ENCODE measurements around the gene CILP2. TPM values are rescaled to one million over a fixed set of nuclear protein-coding genes. Genes with fewer than 3 reads are reported as not detected.

Gene CILP2
- total RNA-seq, 1 donor from 2014 or later, result 0.98 TPM

- DNase-seq (ENCODE audit: extremely low spot score in 2 of 2), result no peak
- Histone ChIP-seq H3K4me1 (peaks cover 2% of the 10 kb centered on the region), H3K36me3 (peaks cover 0 to 23% of the 10 kb centered on the region in 2 donors), H3K4me3 (no peak overlapping the region), H3K9me3 (no peaks in the 10 kb centered on the region), H3K27me3 (no peaks in the 10 kb centered on the region), H3K27ac (no peak overlapping the region)
- TF ChIP-seq POLR2AphosphoS5 (IDR thresholded peaks at IDR 0.05; ENCODE audit: insufficient read depth in 1 of 2, low read depth in 1 of 2), result no peak
- TF ChIP-seq, protein P1, sequence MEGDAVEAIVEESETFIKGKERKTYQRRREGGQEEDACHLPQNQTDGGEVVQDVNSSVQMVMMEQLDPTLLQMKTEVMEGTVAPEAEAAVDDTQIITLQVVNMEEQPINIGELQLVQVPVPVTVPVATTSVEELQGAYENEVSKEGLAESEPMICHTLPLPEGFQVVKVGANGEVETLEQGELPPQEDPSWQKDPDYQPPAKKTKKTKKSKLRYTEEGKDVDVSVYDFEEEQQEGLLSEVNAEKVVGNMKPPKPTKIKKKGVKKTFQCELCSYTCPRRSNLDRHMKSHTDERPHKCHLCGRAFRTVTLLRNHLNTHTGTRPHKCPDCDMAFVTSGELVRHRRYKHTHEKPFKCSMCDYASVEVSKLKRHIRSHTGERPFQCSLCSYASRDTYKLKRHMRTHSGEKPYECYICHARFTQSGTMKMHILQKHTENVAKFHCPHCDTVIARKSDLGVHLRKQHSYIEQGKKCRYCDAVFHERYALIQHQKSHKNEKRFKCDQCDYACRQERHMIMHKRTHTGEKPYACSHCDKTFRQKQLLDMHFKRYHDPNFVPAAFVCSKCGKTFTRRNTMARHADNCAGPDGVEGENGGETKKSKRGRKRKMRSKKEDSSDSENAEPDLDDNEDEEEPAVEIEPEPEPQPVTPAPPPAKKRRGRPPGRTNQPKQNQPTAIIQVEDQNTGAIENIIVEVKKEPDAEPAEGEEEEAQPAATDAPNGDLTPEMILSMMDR (IDR thresholded peaks at IDR 0.05), result no peak
- no peak for TF ChIP-seq POLR2A (IDR thresholded peaks at IDR 0.05)
- intact Hi-C loops (cut with DNase I), result no loop called here
Observed at GRCh38 chr19:19523177-19523576, 14.9 kb upstream of the CILP2 start.

DNA sequence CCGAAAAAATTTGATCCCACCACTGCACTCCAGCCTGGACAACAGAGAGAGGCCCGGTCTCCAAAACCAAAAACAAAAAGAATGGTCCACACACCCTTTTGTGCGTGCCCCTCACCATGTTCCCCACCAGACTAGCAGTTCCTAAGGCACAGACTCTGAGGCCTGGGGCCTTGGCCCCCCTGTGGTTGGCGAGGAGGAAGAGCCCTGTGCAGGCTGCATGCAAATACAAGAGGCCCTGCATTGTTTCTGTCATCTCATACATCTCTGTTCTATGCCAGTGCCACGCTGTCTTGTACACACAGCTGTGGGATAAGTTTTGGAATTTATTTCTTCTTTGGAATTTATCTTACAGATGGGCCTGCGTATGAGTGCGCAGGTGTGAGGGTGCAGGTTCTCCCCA, 14.0 kb upstream of the CILP2 start:
- H3K4me3 ChIP-seq, result no peak overlapping the region
- no peaks in the 10 kb centered on the region for H3K9me3 ChIP-seq
- no peak for DNase-seq (ENCODE audit: extremely low spot score in 2 of 2)
- intact Hi-C loops (cut with DNase I), result no loop called here
- peaks cover 0 to 23% of the 10 kb centered on the region in 2 donors for H3K36me3 ChIP-seq
- H3K27ac ChIP-seq, result no peak overlapping the region
- peaks cover 6% of the 10 kb centered on the region for H3K4me1 ChIP-seq
- TF ChIP-seq POLR2A (IDR thresholded peaks at IDR 0.05) (no peak), POLR2AphosphoS5 (IDR thresholded peaks at IDR 0.05; ENCODE audit: insufficient read depth in 1 of 2, low read depth in 1 of 2) (no peak)
- TF ChIP-seq, protein P1 (IDR thresholded peaks at IDR 0.05), result no peak
- H3K27me3 ChIP-seq, result no peaks in the 10 kb centered on the region

- no peak for DNase-seq (ENCODE audit: extremely low spot score in 2 of 2)
- Histone ChIP-seq H3K27ac (no peak overlapping the region), H3K9me3 (no peaks in the 10 kb centered on the region), H3K4me3 (no peak overlapping the region), H3K27me3 (no peaks in the 10 kb centered on the region), H3K36me3 (peaks cover 0 to 23% of the 10 kb centered on the region in 2 donors), H3K4me1 (peaks cover 8% of the 10 kb centered on the region)
- intact Hi-C loops (cut with DNase I), result no loop called here
- TF ChIP-seq, protein P1 (IDR thresholded peaks at IDR 0.05), result no peak
- TF ChIP-seq POLR2A (IDR thresholded peaks at IDR 0.05) (no peak), POLR2AphosphoS5 (IDR thresholded peaks at IDR 0.05; ENCODE audit: insufficient read depth in 1 of 2, low read depth in 1 of 2) (no peak)
Observed at GRCh38 chr19:19525611-19526380, 12.3 kb upstream of the CILP2 start.

DNA sequence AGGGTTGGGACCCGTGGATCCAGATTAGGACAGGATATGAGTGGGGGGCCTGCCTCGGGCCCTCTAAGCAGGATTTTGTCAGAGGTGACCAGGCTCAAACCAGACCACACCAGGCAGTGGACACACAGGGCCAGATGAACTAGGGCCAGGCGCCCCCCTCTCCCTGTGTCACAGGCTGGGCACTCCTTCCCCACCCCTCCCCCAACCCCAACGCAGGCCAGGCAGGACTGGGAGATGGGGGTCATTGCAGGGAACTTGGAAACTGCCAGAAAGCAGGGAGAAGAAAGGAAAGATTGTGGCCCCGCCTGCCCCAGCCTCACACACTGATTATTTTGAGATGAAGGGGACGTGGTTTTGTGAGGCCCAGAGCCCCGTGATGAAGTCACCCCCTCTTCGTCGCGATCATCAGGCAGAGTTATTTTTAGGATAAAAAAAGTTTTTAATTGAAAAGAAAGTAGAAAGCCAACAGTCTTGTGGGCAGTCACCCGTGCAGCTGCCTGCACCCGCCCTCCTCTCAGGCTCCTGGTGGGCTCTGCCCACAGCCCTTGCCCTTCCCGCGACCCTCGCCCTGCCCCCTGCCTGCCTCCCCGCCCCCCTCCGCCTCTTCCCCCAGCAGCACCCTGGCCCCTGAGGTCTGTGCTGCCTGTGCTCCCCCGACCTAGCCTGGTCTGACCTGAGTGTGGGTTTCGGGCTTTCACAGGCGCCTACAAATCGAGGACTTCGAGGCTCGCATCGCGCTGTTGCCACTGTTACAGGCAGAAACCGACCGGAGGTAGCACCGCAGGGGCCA, 11.3 kb upstream of the CILP2 start:
- peaks cover 0 to 23% of the 10 kb centered on the region in 2 donors for H3K36me3 ChIP-seq
- H3K9me3 ChIP-seq, result no peaks in the 10 kb centered on the region
- TF ChIP-seq POLR2A (IDR thresholded peaks at IDR 0.05), result no peak
- TF ChIP-seq, protein P1 (IDR thresholded peaks at IDR 0.05), result no peak
- no peak for TF ChIP-seq POLR2AphosphoS5 (IDR thresholded peaks at IDR 0.05; ENCODE audit: insufficient read depth in 1 of 2, low read depth in 1 of 2)
- no peaks in the 10 kb centered on the region for H3K27me3 ChIP-seq
- peaks cover 8% of the 10 kb centered on the region for H3K4me1 ChIP-seq
- no peak overlapping the region for H3K4me3 ChIP-seq
- no peak for DNase-seq (ENCODE audit: extremely low spot score in 2 of 2)
- intact Hi-C loops (cut with DNase I), result no loop called here
- no peak overlapping the region for H3K27ac ChIP-seq

DNA sequence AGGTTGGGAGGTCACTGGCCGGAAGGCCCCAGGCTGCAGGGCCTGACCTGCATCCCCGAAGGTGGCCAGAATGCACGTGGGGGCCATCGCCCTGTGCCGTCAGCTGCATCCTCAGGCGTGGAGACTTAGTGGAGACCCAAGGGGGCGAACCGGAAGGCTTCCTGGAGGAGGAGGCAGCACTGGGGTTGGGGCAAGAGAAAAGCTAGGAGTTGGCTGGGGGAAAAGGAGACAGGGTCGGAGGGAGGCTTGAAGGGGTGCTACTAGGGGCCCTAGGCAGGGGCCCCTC, 10.8 kb upstream of the CILP2 start:
- no peak for DNase-seq (ENCODE audit: extremely low spot score in 2 of 2)
- H3K4me3 ChIP-seq, result no peak overlapping the region
- TF ChIP-seq, protein P1 (IDR thresholded peaks at IDR 0.05), result no peak
- TF ChIP-seq POLR2AphosphoS5 (IDR thresholded peaks at IDR 0.05; ENCODE audit: insufficient read depth in 1 of 2, low read depth in 1 of 2) (no peak), POLR2A (IDR thresholded peaks at IDR 0.05) (no peak)

More for the DNA sequence above, 10.8 kb upstream of the CILP2 start:
- H3K36me3 ChIP-seq, result peaks cover 0 to 23% of the 10 kb centered on the region in 2 donors
- no peaks in the 10 kb centered on the region for H3K27me3 ChIP-seq
- H3K4me1 ChIP-seq, result peaks cover 13% of the 10 kb centered on the region
- intact Hi-C loops (cut with DNase I), result no loop called here
- H3K9me3 ChIP-seq, result no peaks in the 10 kb centered on the region
- no peak overlapping the region for H3K27ac ChIP-seq
